HT1080 (cell line): ENCODE data around the gene KAT2A. TPM values are rescaled to one million over a fixed set of nuclear protein-coding genes. Genes with fewer than 3 reads are reported as not detected.

Experiments used
- DNase-seq: peaks from one replicate; pipeline ENCODE4 v3.0.0-alpha.2; 2015; ENCODE audit warnings: low read depth
- total RNA-seq: library from RNA; depleted of rRNA; stranded (reverse); fragments of >200 nt; shearing (Covaris generic); gene quantifications from 2 replicates; pipeline ENCODE4 v1.2.3, GENCODE V29; 2014; rRNA removed

Gene KAT2A
- total RNA-seq, 1 experiment from 2014 or later: 28.0 TPM

DNA sequence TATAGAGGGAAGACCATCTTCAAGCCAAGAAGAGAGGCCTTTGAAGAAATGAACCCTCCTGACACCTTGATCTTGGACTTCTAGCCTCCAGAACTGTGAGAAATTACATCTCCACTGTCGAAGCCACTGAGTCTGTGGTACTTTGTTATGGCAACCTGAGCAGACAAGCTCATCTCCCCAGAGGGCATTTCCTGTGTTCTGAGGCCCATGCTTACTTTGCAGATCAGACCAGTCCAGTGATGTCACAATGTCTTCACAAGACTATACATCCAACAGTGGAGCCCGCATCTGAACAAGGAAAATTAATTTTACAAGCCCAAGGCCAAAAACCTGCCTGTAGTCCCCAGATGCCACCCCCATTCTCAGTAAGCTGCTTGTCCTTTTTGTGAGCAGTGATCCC, 56.0 kb downstream of the KAT2A start:
- no peak for DNase-seq

Other genes with a start within 250 kb of the KAT2A start
- 205 and 226 TPM in 2 replicates for gene ACLY, start 202.4 kb downstream of the KAT2A start, total RNA-seq
- gene ODAD4, start 190.8 kb downstream of the KAT2A start, total RNA-seq: 0.10 TPM in 1 of 2 replicates, not detected in the other
- gene CNP, start 154.6 kb downstream of the KAT2A start, total RNA-seq: 41.7 and 66.7 TPM in 2 replicates
- 133 and 150 TPM in 2 replicates for gene DNAJC7, start 103.9 kb downstream of the KAT2A start, total RNA-seq
- gene NKIRAS2, start 101.3 kb downstream of the KAT2A start, total RNA-seq: 47.5 and 53.2 TPM in 2 replicates
- gene C17orf113, start 70.8 kb downstream of the KAT2A start, total RNA-seq: 0.23 TPM in 2 replicates
- gene ZNF385C, start 22.9 kb downstream of the KAT2A start, total RNA-seq: not detected in 2 replicates
- gene DHX58, start 8.7 kb downstream of the KAT2A start, total RNA-seq: 4.9 and 5.7 TPM in 2 replicates
- 0.23 TPM in 1 of 2 replicates, not detected in the other for gene HSPB9, start 1.4 kb upstream of the KAT2A start, total RNA-seq
- 137 and 277 TPM in 2 replicates for gene RAB5C, start 33.6 kb upstream of the KAT2A start, total RNA-seq
- not detected in 2 replicates for gene KCNH4, start 59.8 kb upstream of the KAT2A start, total RNA-seq
- gene HCRT, start 64.1 kb upstream of the KAT2A start, total RNA-seq: not detected in 2 replicates
- 11.6 and 13.3 TPM in 2 replicates for gene GHDC, start 73.1 kb upstream of the KAT2A start, total RNA-seq
- 18.1 and 21.8 TPM in 2 replicates for gene STAT5B, start 155.0 kb upstream of the KAT2A start, total RNA-seq
- 1.1 and 1.7 TPM in 2 replicates for gene STAT5A, start 167.1 kb upstream of the KAT2A start, total RNA-seq